ENCODE data around the gene FA2H.
"Not testable (repeated sequence)": the region's sequence is repeated elsewhere in the genome, so short reads cannot be mapped to it uniquely, and the experiment has no call there.

The FA2H gene

DNA sequence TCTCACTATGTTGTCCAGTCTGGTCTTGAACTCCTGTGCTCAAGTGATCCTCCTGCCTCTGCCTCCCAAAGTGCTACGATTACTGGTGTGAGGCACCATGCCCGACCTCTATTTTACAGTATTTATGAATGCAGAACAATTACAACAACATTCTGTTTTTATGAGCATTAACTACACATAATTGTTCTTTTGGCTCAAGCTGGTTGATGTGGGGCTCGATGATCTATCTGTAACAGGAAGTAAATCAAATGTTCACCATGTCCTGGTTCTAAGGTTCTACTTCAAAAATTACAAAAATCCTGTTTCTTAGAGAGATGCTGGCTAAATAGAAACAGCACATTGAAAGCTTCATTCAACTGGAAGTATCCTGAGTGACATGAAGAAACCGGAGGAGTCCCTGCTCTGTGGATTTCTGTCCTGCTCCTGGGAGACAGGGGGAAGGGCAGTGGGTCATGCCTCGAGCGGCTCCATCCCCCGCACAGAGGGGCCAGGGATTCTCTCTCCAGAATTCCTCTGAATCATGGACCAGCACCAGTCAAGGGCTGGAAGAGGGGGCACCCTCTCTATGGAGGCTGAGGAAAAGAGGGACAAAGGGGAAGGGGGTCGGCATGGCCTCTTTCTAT, 31.5 kb downstream of the FA2H start:
- no peak for DNase-seq (ENCODE audit: low read depth)

DNA sequence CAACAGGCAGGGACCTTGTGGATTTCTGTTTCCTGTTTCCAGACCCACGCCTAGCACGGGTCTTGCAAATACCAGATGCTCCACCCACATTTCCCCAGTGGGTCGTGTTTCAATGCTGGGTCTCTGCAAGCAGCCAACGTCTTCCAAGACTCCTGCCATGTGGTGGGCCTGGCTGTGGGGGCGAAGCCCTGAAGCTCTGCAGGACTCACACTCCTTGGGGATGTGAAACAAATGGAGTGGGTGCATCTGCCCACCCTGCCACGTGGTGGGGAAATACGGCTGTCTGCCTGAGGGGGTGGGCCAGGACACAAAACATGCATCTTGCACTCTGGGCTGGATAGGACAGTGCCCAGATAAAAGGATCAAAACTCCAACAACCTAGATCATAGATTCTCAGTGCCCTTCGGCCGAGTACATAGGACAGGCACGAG, 32.6 kb downstream of the FA2H start:
- no peak for DNase-seq (ENCODE audit: low read depth)

DNA sequence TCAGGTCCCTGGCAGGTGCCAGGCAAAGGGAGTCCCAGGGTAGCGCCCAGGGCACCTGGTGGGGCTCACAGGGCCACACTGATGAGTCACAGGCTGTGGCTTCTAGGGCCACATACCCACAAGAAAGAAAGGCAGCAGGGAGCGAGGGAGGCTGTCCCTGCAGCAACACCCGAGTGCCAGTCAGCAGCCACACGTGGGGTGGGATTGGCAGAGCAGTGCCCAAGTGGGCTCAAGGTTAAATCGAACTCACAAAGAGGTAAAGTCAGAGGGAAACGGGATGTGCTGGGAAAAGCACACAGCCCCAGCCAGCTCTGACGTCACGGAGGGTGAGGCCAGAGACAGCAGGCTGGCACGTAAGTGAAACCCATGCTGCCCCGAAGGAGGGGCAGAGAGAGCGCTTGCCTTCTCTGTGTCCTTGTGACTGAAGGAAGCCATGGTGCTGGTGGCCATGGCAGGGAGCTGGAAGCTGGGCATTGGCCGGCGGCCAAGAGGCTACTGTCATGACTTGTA, 33.8 kb downstream of the FA2H start:
- no peak for DNase-seq (ENCODE audit: low read depth)

DNA sequence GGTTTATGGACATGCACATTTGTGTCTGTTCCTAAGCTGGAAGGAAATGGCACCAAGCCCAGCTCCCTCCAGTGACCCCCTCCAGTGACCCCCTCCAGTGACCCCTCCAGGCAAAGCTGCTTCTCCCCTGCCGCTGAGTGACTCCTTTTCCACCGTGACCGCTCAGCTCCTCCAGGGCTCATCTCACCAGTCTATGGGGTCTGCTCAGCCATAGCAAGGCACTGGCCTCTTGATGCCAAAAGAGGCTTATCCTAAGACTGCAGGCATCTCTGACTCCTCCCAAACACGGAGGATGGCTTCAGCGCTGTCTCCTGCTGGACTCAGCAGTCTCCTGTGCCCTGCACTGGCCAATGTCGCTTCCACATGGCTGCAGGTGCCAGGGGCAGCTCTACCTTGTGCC, 35.3 kb downstream of the FA2H start:
- no peak for DNase-seq (ENCODE audit: low read depth)

DNA sequence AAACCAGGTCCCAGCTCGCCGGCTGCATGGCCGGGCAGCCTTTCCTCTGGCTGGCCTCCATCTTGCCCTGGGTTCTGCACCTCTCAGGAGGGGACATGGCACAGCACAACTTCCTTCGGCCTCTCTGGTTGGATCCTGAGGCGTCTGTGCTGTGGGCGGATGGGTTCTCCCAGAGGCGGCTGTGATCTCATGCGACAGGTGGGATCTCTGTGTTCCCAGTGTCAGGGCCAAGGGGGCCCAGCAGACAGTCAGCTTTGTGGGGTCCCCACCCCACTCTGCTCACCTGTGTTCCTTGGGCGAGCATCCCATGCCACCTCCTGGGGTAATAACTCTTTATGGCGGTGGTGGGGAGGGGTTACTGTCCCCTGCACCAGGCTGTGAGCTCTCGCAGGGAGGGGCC, 35.8 kb downstream of the FA2H start:
- no peak for DNase-seq (ENCODE audit: low read depth)

DNA sequence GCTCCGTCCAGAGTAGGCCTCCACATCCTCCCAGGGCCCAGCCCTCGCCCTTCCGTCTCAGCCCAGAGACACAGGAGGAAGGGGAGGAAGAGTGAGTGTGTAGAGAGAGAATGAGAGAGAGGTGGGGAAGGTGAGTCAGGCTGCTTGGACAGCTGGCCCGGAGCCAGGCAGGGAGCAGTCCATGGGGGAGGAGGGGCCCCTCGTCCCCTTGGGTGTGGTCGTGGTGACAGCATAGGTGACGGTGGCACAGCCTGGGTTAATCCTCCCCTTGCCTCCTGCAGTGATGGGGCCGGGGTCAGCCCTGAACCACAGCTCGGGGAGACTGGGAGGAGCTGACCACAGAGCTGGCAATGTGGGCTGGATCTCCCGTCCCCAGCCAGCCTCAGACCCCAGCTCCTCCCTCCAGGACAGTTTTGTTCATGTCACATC, 36.5 kb downstream of the FA2H start:
- DNase-seq (ENCODE audit: low read depth) = no peak

DNA sequence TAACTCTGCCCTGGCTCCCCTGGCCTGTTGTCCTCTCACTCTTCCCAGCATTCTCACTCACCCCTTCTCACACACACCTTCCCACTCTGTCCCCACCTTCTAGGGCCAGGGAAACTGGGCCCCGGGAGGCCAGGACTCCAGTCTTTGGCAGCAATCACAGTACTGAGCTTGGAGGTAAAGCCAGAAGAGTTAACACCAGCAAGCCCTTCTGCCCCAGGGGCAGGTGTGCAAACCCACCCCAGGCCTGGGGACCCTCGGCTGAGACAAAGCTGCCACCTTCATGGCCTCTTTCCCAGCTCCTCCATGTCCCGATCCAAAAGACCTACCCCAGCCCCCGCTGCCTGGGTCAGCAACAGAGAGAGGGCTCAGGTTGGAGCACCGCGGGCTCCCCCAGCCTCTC, 37.1 kb downstream of the FA2H start:
- DNase-seq (ENCODE audit: low read depth) = no peak

DNA sequence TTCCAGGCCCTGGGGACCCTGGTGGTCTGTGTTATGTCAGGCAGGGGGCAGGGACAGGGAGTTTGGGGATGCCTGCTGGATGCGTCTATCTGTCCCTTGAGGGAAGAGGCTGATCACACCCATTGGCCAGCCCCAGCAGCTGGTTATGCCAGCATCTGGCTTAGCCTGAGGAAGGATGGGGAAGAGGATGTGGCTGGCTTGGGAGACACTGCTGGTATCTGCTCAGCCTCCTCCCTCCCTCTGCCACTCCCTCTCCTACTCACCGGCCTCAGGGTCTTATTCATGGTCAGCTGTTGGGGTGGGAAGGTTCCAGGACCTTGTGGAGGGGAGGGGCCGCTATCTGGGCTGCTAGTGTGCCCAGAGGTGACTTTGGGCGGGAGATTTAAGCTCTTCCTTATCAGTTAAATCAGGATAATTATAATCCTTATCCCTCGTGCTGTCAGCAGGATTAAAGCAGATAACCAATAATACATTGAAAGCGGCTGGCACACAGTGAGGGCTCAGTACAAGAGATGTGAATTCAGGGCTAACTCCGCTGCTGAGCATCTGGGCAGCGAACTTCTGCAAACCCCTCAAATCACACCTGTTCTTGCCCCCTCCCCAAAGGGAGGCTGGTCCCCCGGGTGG, 38.0 kb downstream of the FA2H start:
- no peak for DNase-seq (ENCODE audit: low read depth)

DNA sequence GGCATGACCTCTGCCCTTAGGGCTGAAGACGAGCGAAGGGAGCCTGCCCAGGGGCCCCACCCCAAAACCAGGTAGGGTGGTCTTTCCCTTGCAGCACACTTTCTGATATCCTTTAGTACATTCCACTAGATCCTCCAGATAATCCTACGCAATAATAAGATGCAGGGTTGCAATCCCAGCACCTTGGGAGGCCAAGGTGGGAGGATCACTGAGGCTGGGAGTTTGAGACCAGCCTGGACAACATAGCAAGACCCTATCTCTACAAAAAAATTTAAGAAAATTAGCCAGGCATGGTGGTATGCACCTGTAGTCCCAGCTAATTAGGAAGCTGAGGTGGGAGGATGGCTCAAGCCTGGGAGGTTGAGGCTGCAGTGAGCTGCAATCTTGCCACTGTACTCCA, 39.1 kb downstream of the FA2H start:
- DNase-seq (ENCODE audit: low read depth) = no peak

DNA sequence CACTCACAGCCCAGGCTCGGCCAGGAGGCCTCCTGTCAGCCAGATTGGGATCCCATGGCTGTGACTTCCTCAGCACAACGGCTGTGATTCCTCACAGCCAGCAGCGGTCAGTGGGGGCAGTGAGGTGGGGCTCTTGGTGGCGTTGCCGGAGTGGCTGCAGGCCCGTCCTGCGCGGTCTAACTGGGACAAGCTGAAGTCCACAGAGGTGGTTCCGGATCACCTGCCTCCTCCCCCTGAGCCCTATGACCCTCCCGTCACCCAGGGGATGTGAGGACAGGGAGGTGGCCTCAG, 39.5 kb downstream of the FA2H start:
- DNase-seq (ENCODE audit: low read depth) = no peak

DNA sequence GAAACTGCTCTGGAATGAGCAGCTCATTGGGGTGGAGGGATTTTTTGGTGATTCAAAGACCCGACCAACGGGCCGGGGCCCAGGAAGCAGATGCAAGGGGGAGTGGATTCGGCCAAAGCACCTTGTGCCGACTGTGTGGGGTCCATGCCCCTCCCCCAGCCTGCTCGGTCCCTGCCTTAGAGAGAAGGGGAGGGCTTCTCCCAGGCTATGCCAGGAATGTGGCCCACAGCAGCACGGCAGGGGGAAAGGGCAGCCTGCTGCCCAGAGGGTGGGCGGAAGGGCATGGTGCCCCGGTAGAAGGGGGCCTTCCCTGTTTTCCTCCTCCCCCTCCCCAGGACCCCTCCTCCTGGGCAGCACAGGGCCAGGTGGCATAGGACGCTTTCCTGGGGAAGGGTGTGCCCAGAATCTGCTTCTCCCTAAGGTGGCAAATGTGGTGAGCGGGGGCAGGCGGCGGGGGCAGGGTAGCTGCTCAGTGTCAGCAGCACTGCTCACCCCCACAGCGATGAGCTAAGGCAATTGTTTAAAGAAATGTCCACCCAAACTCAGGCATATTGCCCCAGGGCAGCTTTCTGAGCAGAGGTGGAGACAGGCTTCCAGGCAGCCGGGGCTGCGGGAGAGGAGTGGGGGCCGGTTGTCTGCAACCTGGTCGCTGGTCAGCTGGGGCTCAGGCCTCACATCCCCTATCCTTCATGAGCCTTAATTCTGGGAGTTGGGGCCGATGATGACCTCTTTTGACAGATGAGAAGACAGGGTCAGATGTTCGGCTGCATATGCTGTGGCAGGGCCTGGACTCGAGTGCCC, 40.1 kb downstream of the FA2H start:
- DNase-seq (ENCODE audit: low read depth) = no peak

DNA sequence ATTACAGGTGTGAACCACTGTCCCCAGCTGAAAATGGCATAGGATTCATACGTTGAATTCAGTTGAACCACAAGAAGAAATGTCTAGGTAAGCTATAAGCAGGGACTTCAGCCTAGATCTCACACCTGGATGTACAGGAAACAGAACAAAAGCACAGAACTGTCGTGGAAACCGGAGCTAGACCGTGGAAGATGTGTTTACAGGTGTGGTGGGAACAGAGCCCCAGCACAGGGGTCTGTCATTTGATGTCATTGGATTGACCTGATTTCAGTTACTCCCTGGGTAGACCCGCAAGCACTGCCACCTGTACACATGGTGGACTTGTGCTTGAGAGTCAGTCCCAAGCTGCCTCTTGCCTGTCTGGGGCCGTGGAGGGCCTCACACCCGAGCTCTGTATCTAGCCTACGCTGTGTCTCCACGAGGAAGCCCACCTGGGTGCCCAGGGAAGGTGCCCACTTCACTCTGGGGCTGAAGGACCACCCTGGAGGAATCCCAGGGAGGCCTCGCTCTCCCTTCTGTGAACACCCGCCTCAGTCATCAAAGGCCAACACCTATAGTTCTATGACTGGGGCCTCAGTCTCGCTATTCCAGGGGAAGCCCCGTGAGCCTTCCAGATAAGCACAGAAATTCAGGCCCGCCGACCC, 41.8 kb downstream of the FA2H start:
- no peak for DNase-seq (ENCODE audit: low read depth)

DNA sequence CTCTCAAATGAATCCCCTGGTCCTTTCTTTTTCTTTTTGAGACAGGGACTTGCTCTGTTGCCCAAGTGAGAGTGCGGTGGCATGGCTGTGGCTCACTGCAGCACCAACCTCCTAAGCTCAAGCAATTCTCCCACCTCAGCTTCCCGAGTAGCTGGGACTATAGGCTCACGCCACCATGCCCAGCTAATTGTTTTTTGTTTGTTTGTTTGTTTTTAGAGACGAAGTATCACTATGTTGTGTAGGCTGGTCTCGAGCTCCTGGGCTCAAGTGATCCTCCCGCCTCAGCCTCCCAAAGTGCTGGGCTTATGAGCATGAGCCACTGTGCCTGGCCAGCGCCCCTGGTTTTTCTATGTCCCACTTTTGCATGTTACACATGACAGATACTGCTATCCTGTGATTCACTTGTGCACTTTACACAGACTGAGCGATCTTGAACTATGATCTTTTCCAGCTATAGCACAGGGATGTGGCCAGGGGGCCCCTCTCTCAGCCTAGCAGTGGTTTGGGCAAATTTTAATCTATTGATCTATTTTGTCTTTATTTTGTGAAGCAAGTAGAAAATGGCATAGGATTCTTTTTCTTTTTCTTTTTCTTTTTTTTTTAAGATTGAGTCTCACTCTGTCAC, 42.7 kb downstream of the FA2H start:
- no peak for DNase-seq (ENCODE audit: low read depth)

DNA sequence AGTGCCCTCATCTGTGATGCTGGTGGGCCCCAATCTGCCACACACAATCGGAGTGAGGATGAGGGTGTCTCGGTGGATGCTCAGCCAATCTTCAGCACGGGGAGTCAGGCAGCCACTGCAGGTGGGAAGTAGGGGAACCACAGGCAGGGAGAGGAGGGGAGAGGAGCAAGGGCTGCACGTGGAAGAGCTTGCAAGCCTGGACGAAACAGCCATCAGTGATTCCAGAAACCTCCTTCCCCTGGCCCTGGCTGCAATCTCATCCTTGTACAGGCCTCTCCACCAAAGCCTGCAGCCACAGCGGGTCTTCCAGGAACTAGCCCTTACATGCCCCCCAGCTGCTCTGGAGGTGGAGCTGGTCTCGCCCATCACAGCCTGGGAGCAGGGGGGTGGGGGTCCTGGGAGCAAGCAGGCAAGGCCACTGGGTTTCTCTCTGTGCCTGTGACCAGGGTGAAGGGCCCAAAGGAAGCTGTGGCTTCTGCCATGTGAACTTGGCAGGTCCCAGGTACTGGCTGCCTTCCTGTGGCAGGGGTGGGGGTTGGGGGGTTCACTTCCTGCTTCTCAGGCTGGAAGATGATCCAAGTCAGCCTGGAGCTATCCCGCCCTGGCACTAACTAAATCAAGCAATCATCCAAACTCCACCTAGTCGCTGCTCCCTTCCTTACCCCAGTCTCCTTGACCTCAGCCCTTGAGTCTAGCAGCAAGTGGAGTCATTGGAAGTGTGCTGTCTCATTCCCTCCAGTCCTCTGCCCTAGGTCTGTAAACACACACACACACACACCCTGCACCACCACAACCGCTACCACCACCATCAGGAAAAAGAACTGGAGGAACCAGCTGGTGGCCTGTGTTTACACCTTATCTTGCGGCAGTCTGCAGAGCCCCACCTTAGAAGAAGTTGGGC, 44.6 kb downstream of the FA2H start:
- DNase-seq (ENCODE audit: low read depth) = no peak

DNA sequence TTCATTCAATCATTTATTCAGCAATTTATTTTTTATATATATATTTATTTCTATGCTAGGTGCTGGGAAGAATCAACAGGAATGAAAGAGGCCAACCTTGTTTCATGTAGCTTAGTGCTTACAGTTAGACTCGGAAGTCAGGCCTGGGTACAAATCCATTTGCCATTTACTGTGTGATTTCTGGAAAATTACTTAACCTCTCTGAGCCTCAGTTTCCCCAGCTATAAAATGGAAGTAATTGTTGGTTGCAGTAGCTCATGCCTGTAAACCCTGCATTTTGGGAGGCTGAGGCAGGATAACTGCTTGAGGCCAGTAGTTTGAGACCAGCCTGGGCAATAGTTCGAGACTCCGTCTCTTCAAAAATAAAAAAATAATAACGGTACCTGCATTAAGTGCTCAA, 46.7 kb downstream of the FA2H start:
- no peak for DNase-seq (ENCODE audit: low read depth)

DNA sequence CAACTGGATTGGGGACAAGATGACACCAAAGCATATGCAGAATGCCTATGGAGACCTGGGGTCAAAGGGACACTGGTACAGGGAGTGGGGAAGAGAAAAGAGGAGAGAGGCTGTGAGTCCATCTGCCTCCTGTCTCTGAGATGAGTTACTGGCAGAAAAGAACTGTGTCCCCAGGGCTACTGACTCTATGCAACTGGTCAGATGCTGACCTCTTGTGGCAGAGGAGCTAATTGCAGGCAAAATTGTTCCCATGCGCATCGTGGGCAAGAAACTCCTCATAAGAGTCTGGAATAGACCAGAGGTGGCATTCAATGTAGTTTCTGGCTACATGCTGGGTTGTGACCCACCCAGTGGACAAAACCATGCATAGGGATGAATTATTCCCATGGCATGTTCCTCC, 47.9 kb downstream of the FA2H start:
- no peak for DNase-seq (ENCODE audit: low read depth)

DNA sequence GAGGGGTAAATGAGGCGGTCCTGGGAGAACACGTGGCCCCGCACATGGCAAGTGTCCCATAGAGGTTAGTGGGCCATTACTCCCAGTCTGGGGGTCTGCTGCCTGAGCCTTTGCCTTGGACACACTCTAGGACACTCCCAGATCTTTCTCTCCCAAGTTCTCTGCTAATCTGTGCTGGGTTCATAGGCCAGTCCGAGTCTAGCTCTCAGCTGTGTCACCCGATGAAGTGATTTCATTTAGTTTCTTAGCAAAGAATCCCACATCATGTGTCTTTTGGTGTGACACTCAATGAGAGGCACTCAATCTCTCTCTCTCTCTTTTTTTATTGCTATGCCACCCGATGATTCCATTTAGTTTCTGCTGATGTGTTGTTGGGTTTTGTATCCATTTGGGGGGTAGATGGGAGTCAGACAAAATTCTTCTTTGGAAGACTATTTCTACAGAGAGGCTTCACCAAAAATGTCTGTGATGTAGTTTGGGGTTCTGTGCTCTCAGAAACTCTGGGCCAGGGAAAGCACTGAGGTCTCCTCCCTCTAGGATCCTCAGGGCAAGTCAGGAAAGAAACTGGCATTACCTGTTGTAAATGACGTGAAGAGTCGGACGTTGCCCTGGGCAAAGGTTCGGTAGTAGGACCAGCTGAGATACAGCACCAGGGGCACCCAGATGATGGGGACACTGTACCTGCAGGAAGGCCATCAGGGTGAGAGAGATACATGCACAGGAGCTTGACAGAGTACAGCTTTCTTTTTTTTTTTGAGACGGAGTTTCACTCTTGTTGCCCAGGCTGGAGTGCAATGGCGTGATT, 48.8 kb downstream of the FA2H start:
- no peak for DNase-seq (ENCODE audit: low read depth)

DNA sequence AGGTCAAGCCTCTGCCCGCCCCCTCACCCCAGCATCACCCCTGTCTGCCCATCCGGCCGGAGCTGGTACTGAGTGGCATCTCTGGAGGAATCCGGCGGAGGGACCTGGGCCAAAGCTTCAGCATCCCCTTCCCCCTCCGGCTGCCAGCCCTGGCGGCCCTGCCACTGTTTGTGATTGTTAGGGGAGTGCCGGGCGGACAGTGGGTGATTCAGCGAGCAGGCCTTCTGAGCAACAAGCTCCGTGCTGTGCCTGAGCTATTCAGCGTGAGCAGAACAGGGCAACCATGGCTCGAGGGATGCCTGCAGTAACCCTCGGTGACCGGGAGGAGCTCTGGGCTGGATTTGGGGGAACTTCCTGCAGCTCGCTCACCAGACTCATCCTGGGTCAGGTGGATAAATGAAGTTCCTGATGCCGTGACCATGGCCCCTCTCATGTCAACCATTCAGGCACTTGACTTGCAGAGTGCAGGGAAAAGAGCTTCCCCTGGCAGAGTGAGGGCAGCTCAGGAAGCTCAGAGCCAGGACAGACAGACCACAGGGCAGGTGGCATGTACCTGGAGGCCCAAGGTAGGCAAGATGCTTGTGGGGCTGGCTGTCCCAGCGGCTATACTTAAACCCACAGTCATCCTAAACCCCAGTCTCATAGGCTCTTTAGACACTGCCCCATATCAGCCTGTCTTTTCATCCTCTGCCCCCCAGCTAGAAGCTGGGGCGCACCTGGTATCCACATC, 49.6 kb downstream of the FA2H start:
- DNase-seq (ENCODE audit: low read depth) = no peak

DNA sequence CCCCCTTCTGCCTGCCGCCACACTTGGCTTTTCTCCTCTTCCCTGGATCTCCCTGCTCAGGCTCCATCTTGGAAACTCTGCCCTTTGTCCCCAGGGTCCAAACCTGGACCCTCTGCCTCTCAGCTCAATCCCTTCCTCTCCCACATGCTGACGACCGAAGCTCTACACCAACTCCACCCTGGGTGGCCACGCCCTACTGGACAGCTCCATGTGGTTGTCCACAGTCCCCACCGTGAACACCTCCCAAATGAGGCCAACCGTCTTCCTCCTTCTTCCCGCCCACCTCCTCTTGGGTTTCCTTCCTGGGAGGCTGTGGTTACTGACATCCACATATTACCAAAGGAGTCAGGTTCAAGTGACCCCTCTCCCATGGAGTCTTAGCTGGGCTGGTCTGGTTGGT, 51.4 kb downstream of the FA2H start:
- no peak for DNase-seq (ENCODE audit: low read depth)

DNA sequence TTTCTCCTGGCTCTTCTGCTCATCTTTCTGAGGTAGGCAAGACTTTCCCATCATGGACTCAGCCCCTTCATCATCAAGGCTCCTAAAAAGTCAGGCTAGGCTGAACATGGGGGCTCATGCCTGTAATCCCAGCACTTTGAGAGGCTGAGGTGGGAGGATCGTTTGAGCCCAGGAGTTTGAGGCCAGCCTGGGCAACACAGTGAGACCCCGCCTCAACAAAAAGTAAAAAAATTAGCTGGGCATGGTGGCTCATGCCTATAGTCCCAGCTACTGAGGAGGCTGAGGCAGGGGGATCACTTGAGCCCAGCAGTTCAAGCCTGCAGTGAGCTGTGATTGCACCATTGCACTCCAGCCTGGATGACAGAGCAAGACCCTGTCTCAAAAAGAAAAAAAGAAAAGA, 52.5 kb downstream of the FA2H start:
- not testable (repeated sequence) for DNase-seq (ENCODE audit: low read depth)
